ENCODE results near the gene C3orf18. TPM values are rescaled to one million over a fixed set of nuclear protein-coding genes. Genes with fewer than 3 reads are reported as not detected.

Gene C3orf18
- total RNA-seq, 1 donor from 2014 or later: 12.7 TPM

DNA sequence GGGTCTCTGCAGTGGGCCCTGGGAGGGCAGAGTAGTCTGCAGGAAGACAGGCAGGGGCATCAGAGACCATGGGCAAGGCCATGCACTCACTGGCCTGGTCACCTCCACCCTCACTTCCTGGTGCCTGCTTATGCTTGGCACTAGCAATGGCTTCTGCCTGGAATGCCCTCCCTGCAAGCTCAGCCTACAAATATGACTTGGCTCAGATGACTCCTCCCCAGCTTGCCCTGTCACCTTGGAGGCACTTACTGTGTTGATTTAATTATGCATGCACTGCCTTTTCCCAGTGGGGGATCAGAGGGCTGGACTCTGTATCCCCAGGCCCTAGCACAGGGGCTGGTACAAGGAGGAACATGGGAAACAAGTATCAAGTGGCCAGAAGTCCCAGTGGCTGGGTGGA lies 7.8 kb downstream of the C3orf18 start:
- Mint-ChIP-seq H3K4me1 (no peaks in the 10 kb centered on the region), H3K9me3 (no peaks in the 10 kb centered on the region), H3K4me3 (no peak overlapping the region), H3K36me3 (ENCODE audit: low read depth) (no peaks in the 10 kb centered on the region), H3K27me3 (ENCODE audit: low read depth) (no peaks in the 10 kb centered on the region), H3K27ac (ENCODE audit: unreplicated experiment) (no peak overlapping the region)
- no peak for DNase-seq (ENCODE audit: low read depth, low spot score)
- TF ChIP-seq, protein P1, sequence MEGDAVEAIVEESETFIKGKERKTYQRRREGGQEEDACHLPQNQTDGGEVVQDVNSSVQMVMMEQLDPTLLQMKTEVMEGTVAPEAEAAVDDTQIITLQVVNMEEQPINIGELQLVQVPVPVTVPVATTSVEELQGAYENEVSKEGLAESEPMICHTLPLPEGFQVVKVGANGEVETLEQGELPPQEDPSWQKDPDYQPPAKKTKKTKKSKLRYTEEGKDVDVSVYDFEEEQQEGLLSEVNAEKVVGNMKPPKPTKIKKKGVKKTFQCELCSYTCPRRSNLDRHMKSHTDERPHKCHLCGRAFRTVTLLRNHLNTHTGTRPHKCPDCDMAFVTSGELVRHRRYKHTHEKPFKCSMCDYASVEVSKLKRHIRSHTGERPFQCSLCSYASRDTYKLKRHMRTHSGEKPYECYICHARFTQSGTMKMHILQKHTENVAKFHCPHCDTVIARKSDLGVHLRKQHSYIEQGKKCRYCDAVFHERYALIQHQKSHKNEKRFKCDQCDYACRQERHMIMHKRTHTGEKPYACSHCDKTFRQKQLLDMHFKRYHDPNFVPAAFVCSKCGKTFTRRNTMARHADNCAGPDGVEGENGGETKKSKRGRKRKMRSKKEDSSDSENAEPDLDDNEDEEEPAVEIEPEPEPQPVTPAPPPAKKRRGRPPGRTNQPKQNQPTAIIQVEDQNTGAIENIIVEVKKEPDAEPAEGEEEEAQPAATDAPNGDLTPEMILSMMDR (conservative IDR thresholded peaks at IDR 0.05): no peak

DNA sequence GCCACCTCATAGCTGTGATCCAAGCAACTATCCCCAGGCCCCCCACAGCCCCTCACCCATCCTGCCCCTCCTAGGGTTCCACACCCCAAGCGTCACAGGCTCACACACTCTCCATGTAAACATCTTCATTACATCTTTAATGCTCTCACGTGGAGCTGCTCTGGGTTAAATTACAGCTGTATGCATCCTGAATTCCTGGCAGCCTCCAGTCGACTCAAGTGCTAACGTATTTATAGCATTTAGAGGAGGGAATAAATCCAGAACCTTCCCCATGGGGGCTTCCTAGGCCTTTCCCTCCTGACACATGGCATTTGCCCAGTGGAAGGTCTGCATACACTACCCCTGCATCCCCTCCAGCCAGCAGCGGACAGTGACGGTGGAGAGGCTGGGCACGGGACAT lies 9.6 kb downstream of the C3orf18 start:
- Mint-ChIP-seq H3K4me1 (no peaks in the 10 kb centered on the region), H3K27me3 (ENCODE audit: low read depth) (no peaks in the 10 kb centered on the region), H3K27ac (ENCODE audit: unreplicated experiment) (no peak overlapping the region), H3K4me3 (no peak overlapping the region), H3K9me3 (no peaks in the 10 kb centered on the region), H3K36me3 (ENCODE audit: low read depth) (no peaks in the 10 kb centered on the region)
- TF ChIP-seq, protein P1 (conservative IDR thresholded peaks at IDR 0.05): no peak
- DNase-seq (ENCODE audit: low read depth, low spot score): no peak

DNA sequence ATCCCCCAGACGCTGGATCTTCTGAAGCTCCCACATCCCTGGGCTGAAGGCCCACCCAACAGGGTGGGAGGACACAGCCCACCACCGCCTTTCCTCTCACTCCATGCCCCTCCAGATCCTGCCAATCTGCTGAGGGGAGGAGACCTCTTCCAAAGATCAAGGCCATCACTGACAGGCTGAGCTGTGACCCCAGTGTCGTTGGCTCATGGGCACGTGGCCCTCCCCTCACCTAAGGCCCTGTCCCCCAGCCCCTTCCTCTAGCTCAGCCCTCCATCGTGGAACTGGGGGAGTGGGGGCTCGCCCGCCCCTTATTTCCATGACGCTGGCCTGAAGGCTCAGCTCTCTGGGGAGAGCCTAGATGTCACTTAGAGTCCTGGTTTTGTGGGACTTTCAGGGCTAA lies 10.4 kb downstream of the C3orf18 start:
- no peaks in the 10 kb centered on the region for H3K27me3 Mint-ChIP-seq (ENCODE audit: low read depth)
- DNase-seq (ENCODE audit: low read depth, low spot score): no peak
- no peak overlapping the region for H3K4me3 Mint-ChIP-seq
- H3K9me3 Mint-ChIP-seq: no peaks in the 10 kb centered on the region
- H3K27ac Mint-ChIP-seq (ENCODE audit: unreplicated experiment): no peak overlapping the region
- H3K36me3 Mint-ChIP-seq (ENCODE audit: low read depth): no peaks in the 10 kb centered on the region
- H3K4me1 Mint-ChIP-seq: no peaks in the 10 kb centered on the region
- TF ChIP-seq, protein P1 (conservative IDR thresholded peaks at IDR 0.05): no peak

DNA sequence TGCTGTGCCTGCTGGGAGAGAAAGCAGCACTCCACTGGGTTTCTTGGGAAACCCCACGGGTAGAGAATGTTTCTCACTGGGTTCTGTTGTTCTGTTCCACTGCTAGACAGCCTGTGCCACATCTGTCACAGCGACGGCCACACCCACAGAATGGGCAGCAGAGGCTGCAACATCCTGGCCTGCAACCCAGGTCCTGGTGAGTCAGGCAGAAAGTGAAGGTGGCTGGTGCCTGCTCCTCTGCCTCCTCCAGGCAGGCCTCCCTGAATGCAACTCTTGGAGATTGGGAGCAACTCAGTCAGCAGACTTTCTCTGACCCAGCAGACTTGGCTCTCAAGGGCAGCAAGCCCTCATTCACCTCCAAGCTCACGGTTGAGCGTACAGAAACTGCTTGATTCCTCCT lies 13.0 kb downstream of the C3orf18 start:
- Mint-ChIP-seq H3K9me3 (no peaks in the 10 kb centered on the region), H3K27ac (ENCODE audit: unreplicated experiment) (no peak overlapping the region), H3K4me1 (no peaks in the 10 kb centered on the region), H3K4me3 (no peak overlapping the region), H3K36me3 (ENCODE audit: low read depth) (no peaks in the 10 kb centered on the region), H3K27me3 (ENCODE audit: low read depth) (no peaks in the 10 kb centered on the region)
- no peak for DNase-seq (ENCODE audit: low read depth, low spot score)
- TF ChIP-seq, protein P1 (conservative IDR thresholded peaks at IDR 0.05): no peak

DNA sequence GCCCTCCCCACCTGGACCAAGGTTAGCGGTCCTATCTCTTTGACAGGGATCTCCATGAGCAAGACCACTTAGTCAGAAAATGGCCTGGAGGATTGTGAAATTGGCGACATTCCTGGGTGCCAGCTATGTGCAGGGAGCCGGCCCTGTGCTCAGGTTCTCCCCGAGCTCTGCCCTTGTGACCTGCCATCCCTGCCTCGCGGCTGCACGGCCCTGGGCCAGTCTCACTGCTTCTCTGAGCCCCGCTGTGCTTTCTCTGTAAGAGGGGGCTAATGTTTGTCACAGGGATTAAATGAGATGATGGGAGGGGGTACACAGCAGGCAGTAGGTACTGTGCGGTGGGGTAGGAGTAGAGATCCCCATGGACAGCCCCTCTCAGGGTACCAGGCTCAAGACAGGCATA lies 14.9 kb downstream of the C3orf18 start:
- TF ChIP-seq, protein P1 (conservative IDR thresholded peaks at IDR 0.05): no peak
- Mint-ChIP-seq H3K27me3 (ENCODE audit: low read depth) (no peaks in the 10 kb centered on the region), H3K36me3 (ENCODE audit: low read depth) (no peaks in the 10 kb centered on the region), H3K4me1 (no peaks in the 10 kb centered on the region), H3K4me3 (no peak overlapping the region), H3K27ac (ENCODE audit: unreplicated experiment) (no peak overlapping the region), H3K9me3 (no peaks in the 10 kb centered on the region)
- DNase-seq (ENCODE audit: low read depth, low spot score): no peak

All from neural crest cell (in vitro differentiated cells).